Keratinocyte (primary cell): ENCODE data around the gene ADGRV1. TPM values are rescaled to one million over a fixed set of nuclear protein-coding genes. Genes with fewer than 3 reads are reported as not detected.

Source experiments
- DNase-seq: peaks from one replicate; pipeline ENCODE4 v3.0.0-alpha.2; 2011; ENCODE audit warnings: low read depth, missing footprints, low spot score
- FAIRE-seq: peaks from 2 replicates; lab custom pipeline; 2011; peaks lifted over from hg19 to GRCh38; lab: Jason Lieb, UNC
- H2AFZ ChIP-seq: 2 replicates; pipeline ENCODE4 v1.6.0; 2012; ENCODE audit warnings: low read length, control low read depth, inconsistent platforms; ENCODE audit not compliant: control insufficient read depth
- H3K27ac ChIP-seq: 2 replicates; pipeline ENCODE4 v1.5.1; 2011; ENCODE audit warnings: low read length; ENCODE audit not compliant: control insufficient read depth, insufficient read depth
- H3K27me3 ChIP-seq: 3 replicates; pipeline ENCODE4 v1.6.0; 2011; ENCODE audit warnings: low read length; ENCODE audit not compliant: control insufficient read depth, insufficient read depth; ENCODE audit errors: extremely low read depth
- H3K36me3 ChIP-seq, 2 experiments: 2 replicates in 1 of 2; 3 replicates in 1 of 2; pipeline ENCODE4 v1.5.1; 2011; ENCODE audit warnings: low read length in 2 of 2, mild to moderate bottlenecking in 1 of 2; ENCODE audit not compliant: control insufficient read depth in 2 of 2, insufficient read depth in 2 of 2; ENCODE audit errors: extremely low read depth in 1 of 2
- H3K4me1 ChIP-seq: 3 replicates; pipeline ENCODE4 v1.5.1; 2011; ENCODE audit warnings: low read length; ENCODE audit not compliant: control insufficient read depth, insufficient read depth; ENCODE audit errors: extremely low read depth
- H3K4me2 ChIP-seq: 3 replicates; pipeline ENCODE4 v1.6.0; 2011; ENCODE audit warnings: low read depth, low read length; ENCODE audit not compliant: control insufficient read depth, insufficient read depth; ENCODE audit errors: extremely low read depth
- H3K4me3 ChIP-seq, 3 experiments: fragments of 200-600 bp in 1 of 3; sonication (generic) in 1 of 3; 2 replicates in 2 of 3; 3 replicates in 1 of 3; pipeline ENCODE4 v1.5.1; 2011 to 2016; ENCODE audit warnings: low read length in 3 of 3, mild to moderate bottlenecking in 3 of 3, control low read depth in 2 of 3, inconsistent platforms in 1 of 3, low read depth in 1 of 3, mixed read lengths in 1 of 3, mixed run types in 1 of 3, moderate library complexity in 1 of 3; ENCODE audit not compliant: control insufficient read depth in 2 of 3, insufficient read depth in 2 of 3; ENCODE audit errors: extremely low read depth in 1 of 3
- H3K79me2 ChIP-seq: 2 replicates; pipeline ENCODE4 v1.6.0; 2012; ENCODE audit warnings: low read length; ENCODE audit not compliant: control insufficient read depth, insufficient read depth
- H3K9ac ChIP-seq: 3 replicates; pipeline ENCODE4 v1.6.0; 2011; ENCODE audit warnings: low read length; ENCODE audit not compliant: control insufficient read depth, insufficient read depth; ENCODE audit errors: extremely low read depth
- H3K9me1 ChIP-seq: 3 replicates; pipeline ENCODE4 v1.6.0; 2011; ENCODE audit warnings: low read length; ENCODE audit not compliant: control insufficient read depth, insufficient read depth; ENCODE audit errors: extremely low read depth
- H3K9me3 ChIP-seq: 2 replicates; pipeline ENCODE4 v1.5.1; 2012; ENCODE audit warnings: low read depth, low read length; ENCODE audit not compliant: control insufficient read depth
- H4K20me1 ChIP-seq: 3 replicates; pipeline ENCODE4 v1.6.0; 2011; ENCODE audit warnings: low read length; ENCODE audit not compliant: control insufficient read depth, insufficient read depth; ENCODE audit errors: extremely low read depth
- EZH2 ChIP-seq: IDR thresholded peaks from one replicate; pipeline ENCODE4 v1.6.1; 2012; ENCODE audit warnings: inconsistent platforms, mild to moderate bottlenecking, low read length, moderate library complexity
- dilution Hi-C: fragments of 300-500 bp; cut with MboI; formaldehyde crosslinking; loops from one replicate; pipeline ENCODE4 v1.7.0; 2020; ENCODE audit warnings: low sequenced_read_pairs; ENCODE audit not compliant: extremely low pct_ligation_motif_present
- polyA plus RNA-seq, 5 experiments: library from polyadenylated mRNA; depleted of rRNA in 3 of 5; stranded (reverse) in 3 of 5; stranded (forward) in 1 of 5; unstranded in 1 of 5; fragments of >200 nt; gene quantifications; 1 replicate in 1 of 5; 2 replicates in 3 of 5; 3 replicates in 1 of 5; pipeline versions ENCODE4 v1.2.1 to v1.2.3, GENCODE V29; 2011 to 2012; ENCODE audit warnings: missing spikeins in 2 of 5, low read depth in 1 of 5, low replicate concordance in 1 of 5
- TF ChIP-seq, protein P1 (sequence below), 3 experiments: IDR thresholded peaks in 1 of 3; conservative IDR thresholded peaks in 1 of 3; optimal IDR thresholded peaks in 1 of 3; 2 replicates in 2 of 3; 3 replicates in 1 of 3; pipeline versions ENCODE3 to v1.5.1; 2011; ENCODE audit warnings: low read length in 3 of 3, mild to moderate bottlenecking in 3 of 3, moderate library complexity in 2 of 3, control low read depth in 1 of 3, inconsistent platforms in 1 of 3; ENCODE audit not compliant: insufficient read depth in 2 of 3; ENCODE audit errors: extremely low read depth in 1 of 3

Gene ADGRV1
- polyA plus RNA-seq, 1 donor (not counting 4 experiments of a cell fraction or from before 2014, with no cell fraction given), result 0.05 TPM

DNA sequence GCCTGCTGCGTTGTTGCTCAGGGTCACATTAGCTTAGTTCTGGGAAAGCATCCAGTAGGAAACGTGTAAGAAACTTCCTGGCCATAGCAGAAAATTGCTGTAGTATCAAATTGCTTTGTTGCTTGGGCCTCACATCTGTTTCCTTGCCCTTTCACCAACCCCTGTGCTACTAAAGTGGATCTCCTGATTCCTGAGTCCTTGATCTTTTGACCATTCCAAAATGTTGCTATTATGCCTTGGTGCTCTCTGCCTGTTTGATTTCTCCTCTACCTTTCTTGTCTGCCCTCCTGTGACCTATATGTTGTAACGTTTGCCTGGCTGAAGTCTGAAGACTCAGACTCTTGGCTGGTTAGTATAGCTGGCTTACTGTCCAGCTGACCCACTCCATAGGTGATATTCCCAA is 350.5 kb downstream of the ADGRV1 start:
- Histone ChIP-seq H3K36me3 (no peaks in the 10 kb centered on the region), H3K9me3 (no peaks in the 10 kb centered on the region), H3K27ac (no peak overlapping the region), H4K20me1 (no peaks in the 10 kb centered on the region), H3K4me3 (no peak overlapping the region), H3K4me1 (peaks cover 3% of the 10 kb centered on the region), H3K27me3 (no peaks in the 10 kb centered on the region), H3K9me1 (no peaks in the 10 kb centered on the region), H3K79me2 (no peaks in the 10 kb centered on the region), H3K9ac (no peak overlapping the region), H2AFZ (no peak overlapping the region), H3K4me2 (no peak overlapping the region)
- FAIRE-seq (no peak), DNase-seq (no peak)
- TF ChIP-seq, protein P1, sequence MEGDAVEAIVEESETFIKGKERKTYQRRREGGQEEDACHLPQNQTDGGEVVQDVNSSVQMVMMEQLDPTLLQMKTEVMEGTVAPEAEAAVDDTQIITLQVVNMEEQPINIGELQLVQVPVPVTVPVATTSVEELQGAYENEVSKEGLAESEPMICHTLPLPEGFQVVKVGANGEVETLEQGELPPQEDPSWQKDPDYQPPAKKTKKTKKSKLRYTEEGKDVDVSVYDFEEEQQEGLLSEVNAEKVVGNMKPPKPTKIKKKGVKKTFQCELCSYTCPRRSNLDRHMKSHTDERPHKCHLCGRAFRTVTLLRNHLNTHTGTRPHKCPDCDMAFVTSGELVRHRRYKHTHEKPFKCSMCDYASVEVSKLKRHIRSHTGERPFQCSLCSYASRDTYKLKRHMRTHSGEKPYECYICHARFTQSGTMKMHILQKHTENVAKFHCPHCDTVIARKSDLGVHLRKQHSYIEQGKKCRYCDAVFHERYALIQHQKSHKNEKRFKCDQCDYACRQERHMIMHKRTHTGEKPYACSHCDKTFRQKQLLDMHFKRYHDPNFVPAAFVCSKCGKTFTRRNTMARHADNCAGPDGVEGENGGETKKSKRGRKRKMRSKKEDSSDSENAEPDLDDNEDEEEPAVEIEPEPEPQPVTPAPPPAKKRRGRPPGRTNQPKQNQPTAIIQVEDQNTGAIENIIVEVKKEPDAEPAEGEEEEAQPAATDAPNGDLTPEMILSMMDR (optimal IDR thresholded peaks at IDR 0.05 in 1 of 3, IDR thresholded peaks at IDR 0.05 in 1 of 3, conservative IDR thresholded peaks at IDR 0.05 in 1 of 3; ENCODE audit: extremely low read depth in 1 of 3, insufficient read depth in 2 of 3, low read length in 3 of 3), result no peak
- dilution Hi-C loops, result no loop called here

DNA sequence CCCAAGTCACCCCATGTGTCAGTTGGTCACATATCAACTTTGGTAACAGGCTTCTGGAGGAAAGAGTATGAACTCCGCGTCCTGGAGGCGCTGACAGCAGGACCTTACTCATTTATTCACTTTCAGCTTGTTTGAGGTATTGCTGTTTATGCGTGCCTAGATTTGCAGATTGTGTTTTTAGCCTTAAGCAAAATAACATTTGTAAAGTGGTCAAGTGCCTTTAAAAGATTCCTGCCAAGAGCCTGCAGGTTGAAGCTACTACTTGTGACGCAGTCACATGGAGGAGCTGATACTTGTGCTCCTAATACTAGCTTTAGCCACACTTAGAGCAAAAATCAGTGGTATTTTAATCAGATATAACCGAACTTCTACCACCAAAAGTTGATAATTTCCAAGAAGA is 351.3 kb downstream of the ADGRV1 start:
- H3K9me3 ChIP-seq, result no peaks in the 10 kb centered on the region
- H3K36me3 ChIP-seq, result no peaks in the 10 kb centered on the region
- dilution Hi-C loops, result no loop called here
- DNase-seq (no peak), FAIRE-seq (peak; percentile 34)
- H3K79me2 ChIP-seq, result no peaks in the 10 kb centered on the region
- no peaks in the 10 kb centered on the region for H3K9me1 ChIP-seq
- H3K27ac ChIP-seq, result no peak overlapping the region
- no peaks in the 10 kb centered on the region for H3K27me3 ChIP-seq
- H2AFZ ChIP-seq, result no peak overlapping the region
- H3K4me3 ChIP-seq, result no peak overlapping the region
- H3K9ac ChIP-seq, result no peak overlapping the region
- no peaks in the 10 kb centered on the region for H4K20me1 ChIP-seq
- no peak for TF ChIP-seq EZH2
- TF ChIP-seq, protein P1 (optimal IDR thresholded peaks at IDR 0.05 in 1 of 3, IDR thresholded peaks at IDR 0.05 in 1 of 3, conservative IDR thresholded peaks at IDR 0.05 in 1 of 3; ENCODE audit: extremely low read depth in 1 of 3, insufficient read depth in 2 of 3, low read length in 3 of 3), result no peak
- no peak overlapping the region for H3K4me2 ChIP-seq
- H3K4me1 ChIP-seq, result peaks cover 3% of the 10 kb centered on the region
